Neural cell (in vitro differentiated cells): Measurements from ENCODE around the gene RPS16. TPM values are rescaled to one million over a fixed set of nuclear protein-coding genes. Genes with fewer than 3 reads are reported as not detected.

Experiments used
- H2AFZ ChIP-seq: fragments of 200-600, 300-800 bp; sonication (generic), shearing (Covaris generic); 2 replicates; pipeline ENCODE4 v1.6.0; 2014; ENCODE audit warnings: low read depth, mild to moderate bottlenecking, antibody characterized with exemption, low read length, moderate library complexity
- H3F3A ChIP-seq: fragments of 200-600 bp; shearing (Covaris generic); 2 replicates; pipeline ENCODE4 v1.6.1; 2016; ENCODE audit warnings: mild to moderate bottlenecking, moderate library complexity, mixed read lengths, antibody characterized with exemption, low read length; ENCODE audit not compliant: insufficient read depth, poor library complexity, severe bottlenecking
- H3K27ac ChIP-seq: fragments of 200-600, 300-800 bp; sonication (generic), shearing (Covaris generic); 2 replicates; pipeline ENCODE4 v1.5.1; 2014; ENCODE audit warnings: mild to moderate bottlenecking, low read length, moderate library complexity
- H3K27me3 ChIP-seq: fragments of 300-800, 200-600 bp; sonication (generic), shearing (Covaris generic); 2 replicates; pipeline ENCODE4 v1.6.0; 2014; ENCODE audit warnings: mild to moderate bottlenecking, low read depth, low read length, moderate library complexity; ENCODE audit not compliant: insufficient read depth
- H3K36me3 ChIP-seq: fragments of 300-800, 200-600 bp; sonication (generic), shearing (Covaris generic); 2 replicates; pipeline ENCODE4 v1.5.1; 2014; ENCODE audit warnings: mild to moderate bottlenecking, antibody characterized with exemption, low read length, moderate library complexity; ENCODE audit not compliant: insufficient read depth
- H3K4me2 ChIP-seq: fragments of 300-800, 200-600 bp; sonication (generic), shearing (Covaris generic); 2 replicates; pipeline ENCODE4 v1.6.0; 2014; ENCODE audit warnings: mild to moderate bottlenecking, low read length
- H3K4me3 ChIP-seq: fragments of 300-800, 200-600 bp; sonication (generic), shearing (Covaris generic); 2 replicates; pipeline ENCODE4 v1.5.1; 2014; ENCODE audit warnings: mild to moderate bottlenecking, low read length, moderate library complexity
- H3K79me2 ChIP-seq: fragments of 200-600 bp; shearing (Covaris generic); replicated peaks from 2 replicates; pipeline ENCODE4 v1.6.0; 2014; ENCODE audit warnings: mild to moderate bottlenecking, low read length, moderate library complexity; ENCODE audit not compliant: insufficient read depth
- H3K9ac ChIP-seq: fragments of 300-800, 200-600 bp; sonication (generic), shearing (Covaris generic); 2 replicates; pipeline ENCODE4 v1.6.1; 2016; ENCODE audit warnings: mild to moderate bottlenecking, low read length, mixed read lengths
- H3K9me2 ChIP-seq: fragments of 200-600 bp; shearing (Covaris generic); 2 replicates; pipeline ENCODE4 v1.6.1; 2016; ENCODE audit warnings: mild to moderate bottlenecking, low read length, mixed read lengths; ENCODE audit not compliant: insufficient read depth
- H3K9me3 ChIP-seq: fragments of 200-600, 300-800 bp; sonication (generic), shearing (Covaris generic); 2 replicates; pipeline ENCODE4 v1.6.1; 2016; ENCODE audit warnings: mild to moderate bottlenecking, mixed run types, low read length, moderate library complexity, mixed read lengths
- H4K20me1 ChIP-seq: fragments of 200-600 bp; shearing (Covaris generic); 2 replicates; pipeline ENCODE4 v1.6.1; 2016; ENCODE audit warnings: mild to moderate bottlenecking, mixed run types; ENCODE audit not compliant: insufficient read depth
- CTCF ChIP-seq: fragments of 450-650 bp; IDR thresholded peaks from 2 replicates; pipeline ENCODE4 v1.5.1; 2014; ENCODE audit warnings: antibody characterized with exemption, mild to moderate bottlenecking, moderate library complexity; ENCODE audit not compliant: poor library complexity, severe bottlenecking
- EP300 ChIP-seq: fragments of 450-650 bp; conservative IDR thresholded peaks from 2 replicates; pipeline ENCODE4 v1.6.1; 2014; ENCODE audit warnings: antibody characterized with exemption, mild to moderate bottlenecking, moderate library complexity; ENCODE audit not compliant: poor library complexity, severe bottlenecking
- EZH2 ChIP-seq: fragments of 200-600, 300-800 bp; shearing (Covaris generic), sonication (generic); IDR thresholded peaks from 2 replicates; pipeline ENCODE4 v1.6.1; 2014; ENCODE audit warnings: antibody characterized with exemption, low read length, borderline replicate concordance, mild to moderate bottlenecking; ENCODE audit not compliant: insufficient read depth, poor library complexity, severe bottlenecking
- MXI1 ChIP-seq: fragments of 450-650 bp; conservative IDR thresholded peaks from 2 replicates; pipeline ENCODE4 v1.6.1; 2014; ENCODE audit warnings: antibody characterized with exemption, mild to moderate bottlenecking; ENCODE audit not compliant: poor library complexity, severe bottlenecking
- POLR2AphosphoS5 ChIP-seq: IDR thresholded peaks from 2 replicates; pipeline ENCODE4 v1.6.1; 2012
- RAD21 ChIP-seq: fragments of 450-650 bp; conservative IDR thresholded peaks from 2 replicates; pipeline ENCODE4 v1.6.1; 2014; ENCODE audit warnings: antibody characterized with exemption, mild to moderate bottlenecking, moderate library complexity
- REST ChIP-seq: IDR thresholded peaks from 2 replicates; pipeline ENCODE4 v1.6.1; 2012; ENCODE audit warnings: borderline replicate concordance
- SMC3 ChIP-seq: fragments of 450-650 bp; conservative IDR thresholded peaks from 2 replicates; pipeline ENCODE4 v1.6.1; 2014; ENCODE audit warnings: antibody characterized with exemption, mild to moderate bottlenecking, moderate library complexity; ENCODE audit not compliant: poor library complexity
- TAF1 ChIP-seq: IDR thresholded peaks from 2 replicates; pipeline ENCODE4 v1.6.1; 2012; ENCODE audit warnings: low read depth
- polyA plus RNA-seq: library from polyadenylated mRNA; depleted of rRNA; stranded (reverse); fragments of >200 nt; gene quantifications from 2 replicates; pipeline ENCODE4 v1.2.3, GENCODE V29; 2014

Gene RPS16
- polyA plus RNA-seq, 1 donor from 2014 or later, result 22.6 TPM

GRCh38 chr19:39409208-39410016, 26.3 kb downstream of the RPS16 start:
- no peak overlapping the region for H2AFZ ChIP-seq
- peaks cover 52% of the 10 kb centered on the region for H3K27me3 ChIP-seq
- TF ChIP-seq SMC3, result no peak

GRCh38 chr19:39408392-39409207, 27.1 kb downstream of the RPS16 start:
- H3K27me3 ChIP-seq, result peaks cover 52% of the 10 kb centered on the region
- no peaks in the 10 kb centered on the region for H3K36me3 ChIP-seq
- H3K4me3 ChIP-seq, result no peak overlapping the region
- no peak overlapping the region for H3K4me2 ChIP-seq
- no peak for TF ChIP-seq SMC3
- no peak for TF ChIP-seq TAF1
- TF ChIP-seq MXI1, result no peak
- no peak for TF ChIP-seq EP300
- no peak for TF ChIP-seq CTCF
- TF ChIP-seq REST, result no peak
- no peak for TF ChIP-seq RAD21
- TF ChIP-seq EZH2, result no peak
- TF ChIP-seq POLR2AphosphoS5, result no peak
- no peaks in the 10 kb centered on the region for H3F3A ChIP-seq
- H4K20me1 ChIP-seq, result no peaks in the 10 kb centered on the region
- no peaks in the 10 kb centered on the region for H3K9me3 ChIP-seq
- H3K27ac ChIP-seq, result no peak overlapping the region
- no peak overlapping the region for H3K9ac ChIP-seq
- no peaks in the 10 kb centered on the region for H3K9me2 ChIP-seq
- H3K79me2 ChIP-seq, result peaks cover 1% of the 10 kb centered on the region
- H2AFZ ChIP-seq, result no peak overlapping the region

More at GRCh38 chr19:39409208-39410016, 26.3 kb downstream of the RPS16 start:
- peaks cover 9% of the 10 kb centered on the region for H3K79me2 ChIP-seq
- H3K4me2 ChIP-seq, result peak overlapping the region; percentile 35
- H3K9ac ChIP-seq, result peak overlapping the region; percentile 52
- no peaks in the 10 kb centered on the region for H3K9me2 ChIP-seq
- no peaks in the 10 kb centered on the region for H3K9me3 ChIP-seq
- H3K4me3 ChIP-seq, result peak overlapping the region; percentile 67
- H4K20me1 ChIP-seq, result no peaks in the 10 kb centered on the region
- H3F3A ChIP-seq, result no peaks in the 10 kb centered on the region
- no peaks in the 10 kb centered on the region for H3K36me3 ChIP-seq
- no peak overlapping the region for H3K27ac ChIP-seq
